Fibroblast of skin of right quadriceps (primary cell): Measurements from ENCODE around the gene BAZ2B.

ENCODE experiments used
- DNase-seq: peaks from one replicate; pipeline ENCODE4 v3.0.0-alpha.2; 2013

BAZ2B gene

DNA sequence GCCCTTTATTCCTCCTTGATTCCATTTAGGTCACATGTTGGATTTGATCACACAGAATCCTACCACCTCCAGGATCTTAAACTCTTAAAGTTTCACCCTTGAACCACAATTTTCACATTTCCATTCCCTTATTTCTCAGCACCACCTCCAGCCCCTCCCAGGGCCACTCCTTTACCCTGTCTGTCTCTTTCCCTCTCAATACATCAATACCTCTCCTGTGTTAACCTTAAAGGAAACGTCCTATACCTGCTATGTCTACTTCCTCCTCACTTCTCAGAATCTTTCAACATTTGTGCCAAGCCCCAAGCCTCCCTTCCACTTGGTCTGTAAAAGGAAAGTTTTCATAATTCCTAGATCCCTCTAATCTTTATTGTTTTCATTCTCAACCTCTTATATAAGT, 158.8 kb downstream of the BAZ2B start:
- no peak for DNase-seq

DNA sequence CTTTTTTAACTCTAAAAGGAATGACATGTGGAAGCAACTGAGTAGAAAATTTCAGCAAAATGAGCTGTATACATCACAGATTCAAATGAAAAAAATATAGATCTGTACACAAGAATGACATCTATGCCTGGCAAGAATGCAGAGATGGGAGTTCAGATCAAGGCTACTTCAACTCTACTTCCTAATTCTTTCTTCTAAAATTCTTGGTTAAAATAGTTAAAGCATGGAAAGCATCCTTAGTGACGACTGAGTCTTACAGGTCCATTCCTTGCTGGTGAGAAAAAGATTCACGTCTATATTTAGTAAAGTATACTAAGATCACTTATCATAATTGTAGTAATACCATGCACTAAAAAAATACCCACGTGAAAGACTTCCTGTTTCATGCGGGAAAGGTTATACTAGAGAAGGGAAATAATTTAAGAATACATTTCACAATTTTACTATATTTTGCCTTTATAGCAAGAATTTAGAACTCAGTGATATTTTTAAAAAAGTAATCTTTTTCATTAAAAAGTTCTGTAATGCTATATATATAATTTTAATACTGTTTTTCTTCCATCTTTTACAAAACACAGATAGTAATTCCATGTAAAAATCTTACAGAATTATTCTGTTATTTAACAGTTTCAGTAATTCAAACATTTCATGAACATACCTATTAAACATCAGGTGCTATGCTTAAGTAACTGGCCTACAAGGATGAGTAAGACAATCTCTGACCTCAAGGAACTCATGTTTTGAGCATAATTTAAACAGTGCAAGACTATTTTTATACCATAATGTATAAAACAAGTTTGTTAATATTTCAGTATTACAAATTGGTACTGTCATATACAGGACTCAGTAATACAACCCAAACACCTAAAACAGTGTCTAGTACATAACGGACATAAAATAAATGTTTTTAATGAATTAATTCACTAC, 159.6 kb downstream of the BAZ2B start:
- peak; percentile 44 for DNase-seq

DNA sequence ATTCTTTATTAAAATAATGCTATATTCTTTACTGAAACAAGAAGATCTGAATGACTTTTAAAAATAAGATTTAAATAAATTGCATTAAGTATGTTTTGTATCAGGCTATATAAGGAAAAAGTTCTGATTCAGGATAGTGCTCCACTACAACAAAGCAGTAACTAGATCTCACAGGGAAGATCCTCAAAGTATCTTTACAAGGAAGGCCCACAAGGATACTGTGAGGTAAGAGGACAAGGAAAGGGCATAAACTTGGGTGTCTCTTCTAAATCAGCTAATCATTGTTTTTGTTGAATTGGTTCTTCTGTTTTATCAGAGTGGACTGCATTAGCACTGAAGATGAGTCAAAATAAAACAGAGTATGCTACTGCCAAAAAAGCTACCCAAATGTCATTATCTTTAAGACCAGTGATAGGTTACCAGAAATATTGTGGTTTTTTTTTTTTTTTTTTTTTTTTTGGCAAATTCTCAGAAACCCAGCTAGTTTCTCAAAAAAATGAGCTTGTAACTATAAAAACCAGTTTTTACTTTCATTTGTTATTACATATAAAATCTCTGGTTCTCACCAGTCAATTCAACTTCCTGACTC, 160.9 kb downstream of the BAZ2B start:
- DNase-seq = peak; percentile 2

DNA sequence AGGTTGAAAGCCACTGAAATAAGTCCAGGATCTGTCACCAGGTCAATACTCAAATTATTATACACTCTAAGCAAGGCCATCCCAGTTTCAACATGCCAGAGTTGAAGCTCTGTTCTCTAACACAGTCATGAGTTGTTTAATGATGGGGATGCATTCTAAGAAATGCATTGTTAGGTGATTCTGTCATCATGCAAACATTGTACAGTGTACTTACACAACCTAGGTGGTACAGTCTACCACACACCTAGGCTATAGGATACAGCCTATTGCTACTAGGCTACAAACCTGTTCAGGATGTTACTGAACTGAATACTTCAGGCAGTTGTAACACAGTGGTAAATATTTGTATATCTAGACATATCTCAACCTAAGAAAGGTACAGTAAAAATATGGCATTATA, 162.2 kb downstream of the BAZ2B start:
- peak; percentile 6 for DNase-seq

DNA sequence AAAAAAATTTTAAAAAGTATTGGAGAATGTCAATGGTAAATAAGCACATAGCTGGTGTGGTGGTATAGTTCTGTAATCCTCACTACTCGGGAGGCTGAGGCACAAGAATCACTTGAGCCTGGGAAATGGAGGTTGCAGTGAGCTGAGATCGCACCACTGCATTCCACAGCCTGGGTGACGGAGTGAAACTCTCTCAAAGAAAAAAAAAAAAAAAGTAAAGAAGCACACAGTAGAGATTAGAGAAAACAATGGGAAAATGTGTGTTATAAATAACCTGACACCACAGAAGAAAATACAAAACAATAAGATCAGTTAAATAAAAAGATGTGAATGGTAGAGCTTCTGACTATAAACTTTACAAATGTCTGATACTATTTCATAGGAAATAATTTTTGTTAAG, 166.2 kb downstream of the BAZ2B start:
- DNase-seq = no peak

GRCh38 chr2:159449504-159450124, 166.7 kb downstream of the BAZ2B start:
- no peak for DNase-seq

- DNase-seq = no peak
Observed at GRCh38 chr2:159446817-159447216, 169.5 kb downstream of the BAZ2B start.

DNA sequence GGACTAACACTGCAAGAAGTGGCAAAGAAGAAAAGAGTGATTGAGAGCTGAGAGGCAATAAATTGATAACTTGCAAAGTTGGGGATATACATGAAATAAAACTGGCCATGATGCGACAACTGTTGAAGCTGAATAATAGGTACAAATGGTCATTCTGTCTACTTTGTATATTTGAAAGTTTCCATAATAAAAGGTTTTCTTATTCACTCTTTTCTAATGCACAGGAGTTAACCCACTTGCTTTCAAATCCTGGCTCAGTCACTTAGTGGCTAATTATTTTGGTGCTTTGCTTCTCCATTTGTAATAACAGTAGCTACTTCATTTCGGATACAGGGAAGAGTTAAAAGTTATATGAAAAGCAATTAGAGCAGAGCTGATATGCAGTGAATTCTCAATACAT, 170.1 kb downstream of the BAZ2B start:
- DNase-seq = no peak

DNA sequence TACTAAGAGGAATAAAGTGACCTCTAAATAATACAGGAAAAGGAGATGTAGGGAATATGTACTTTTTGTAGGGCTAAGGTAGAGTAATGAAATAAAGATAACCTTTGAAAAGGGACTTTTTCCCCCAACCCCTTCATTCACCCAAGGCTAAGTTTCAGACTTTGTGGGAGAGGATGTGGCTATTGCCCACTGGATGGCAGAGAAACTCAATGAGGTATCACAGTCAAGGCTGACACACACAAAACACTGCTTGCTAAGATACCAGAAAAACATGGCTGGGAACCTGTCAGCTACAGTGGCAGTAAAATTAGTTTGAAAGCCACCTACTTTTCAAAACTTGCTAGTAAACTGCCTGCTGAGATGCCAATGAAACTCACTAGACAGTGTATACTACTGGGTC, 171.0 kb downstream of the BAZ2B start:
- no peak for DNase-seq

DNA sequence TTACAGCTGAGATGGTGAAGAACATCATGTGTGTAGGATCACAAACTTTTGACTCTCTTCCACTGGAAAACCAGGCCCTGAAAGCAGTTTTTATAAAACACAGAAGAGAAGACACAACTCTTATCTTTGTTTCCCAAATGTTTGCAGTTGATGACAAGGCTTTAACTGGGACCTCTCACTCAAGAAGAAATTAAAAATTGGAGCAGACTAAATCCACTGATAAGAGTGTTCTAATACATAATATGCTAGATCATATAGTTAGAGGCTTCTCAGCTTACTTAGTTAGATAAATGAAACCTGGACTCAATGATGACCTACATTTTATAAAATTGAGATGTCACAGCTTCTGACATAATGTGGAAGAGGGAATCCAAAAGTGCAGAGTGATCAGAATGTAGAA, 171.6 kb downstream of the BAZ2B start:
- no peak for DNase-seq

GRCh38 chr2:159442159-159442852, 174.0 kb downstream of the BAZ2B start:
- no peak for DNase-seq

GRCh38 chr2:159441182-159441581, 175.2 kb downstream of the BAZ2B start:
- DNase-seq = no peak

DNA sequence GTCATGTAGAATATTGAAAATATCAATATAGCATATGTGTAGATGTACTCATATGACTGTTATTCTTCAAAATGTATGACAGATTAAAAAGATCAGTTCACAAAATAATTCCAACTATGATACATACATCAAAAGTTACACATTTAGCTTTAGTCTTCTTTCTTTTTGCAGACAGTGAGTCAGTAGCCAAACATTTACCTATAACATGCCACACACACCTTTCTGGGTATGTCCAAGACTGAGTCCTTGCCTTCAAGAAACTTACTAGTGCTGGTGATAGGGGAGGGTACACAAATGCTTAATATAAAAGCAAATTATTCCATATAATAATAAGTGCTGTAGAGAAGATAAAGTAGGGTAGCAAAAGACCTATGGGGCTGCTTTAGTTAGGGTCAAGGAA, 176.9 kb downstream of the BAZ2B start:
- no peak for DNase-seq

- no peak for DNase-seq
Observed at GRCh38 chr2:159438720-159439353, 177.5 kb downstream of the BAZ2B start.

DNA sequence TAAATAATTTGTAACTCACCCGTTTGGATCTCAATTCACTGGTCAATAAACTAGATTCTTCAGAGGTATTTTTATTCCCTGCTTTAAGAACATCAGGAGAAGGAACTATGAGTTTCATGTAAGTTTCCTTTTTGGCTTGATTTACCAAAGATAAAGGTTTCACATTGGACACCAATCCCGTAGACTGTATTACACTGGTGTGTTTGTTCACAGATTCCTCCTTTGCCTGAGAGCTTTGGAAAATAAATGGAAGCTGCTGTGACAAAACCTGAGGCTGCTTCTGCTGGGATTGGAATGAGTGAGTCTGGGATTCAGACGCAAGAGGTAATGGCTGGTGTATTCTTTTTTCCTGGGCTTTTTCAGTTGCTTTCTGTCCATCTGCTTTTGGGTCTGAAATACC, 178.1 kb downstream of the BAZ2B start:
- no peak for DNase-seq

DNA sequence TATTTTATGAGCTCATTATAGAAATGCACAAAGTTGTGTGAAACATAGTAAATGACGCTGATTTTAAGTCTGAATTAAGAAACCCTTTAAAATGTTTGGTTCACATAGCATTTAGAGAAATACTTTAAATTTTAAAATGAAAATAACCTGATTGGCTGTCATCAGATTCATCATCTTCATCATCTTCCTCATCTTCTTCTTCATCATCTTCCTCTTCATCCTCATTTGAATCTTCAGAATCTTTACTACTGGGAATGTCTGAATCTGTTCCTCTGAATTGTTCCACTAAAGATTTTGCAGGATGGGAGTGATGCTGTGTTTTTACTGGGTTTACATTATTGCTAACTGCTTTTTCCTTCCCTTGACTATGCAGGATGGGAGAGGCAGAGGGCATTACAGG, 183.7 kb downstream of the BAZ2B start:
- DNase-seq = no peak

GRCh38 chr2:159427048-159427447, 189.3 kb downstream of the BAZ2B start:
- DNase-seq = no peak

GRCh38 chr2:159419403-159419802, 196.9 kb downstream of the BAZ2B start:
- no peak for DNase-seq

- DNase-seq = no peak
Observed at GRCh38 chr2:159411460-159411859, 204.9 kb downstream of the BAZ2B start.

GRCh38 chr2:159410276-159410675, 206.1 kb downstream of the BAZ2B start:
- no peak for DNase-seq

DNA sequence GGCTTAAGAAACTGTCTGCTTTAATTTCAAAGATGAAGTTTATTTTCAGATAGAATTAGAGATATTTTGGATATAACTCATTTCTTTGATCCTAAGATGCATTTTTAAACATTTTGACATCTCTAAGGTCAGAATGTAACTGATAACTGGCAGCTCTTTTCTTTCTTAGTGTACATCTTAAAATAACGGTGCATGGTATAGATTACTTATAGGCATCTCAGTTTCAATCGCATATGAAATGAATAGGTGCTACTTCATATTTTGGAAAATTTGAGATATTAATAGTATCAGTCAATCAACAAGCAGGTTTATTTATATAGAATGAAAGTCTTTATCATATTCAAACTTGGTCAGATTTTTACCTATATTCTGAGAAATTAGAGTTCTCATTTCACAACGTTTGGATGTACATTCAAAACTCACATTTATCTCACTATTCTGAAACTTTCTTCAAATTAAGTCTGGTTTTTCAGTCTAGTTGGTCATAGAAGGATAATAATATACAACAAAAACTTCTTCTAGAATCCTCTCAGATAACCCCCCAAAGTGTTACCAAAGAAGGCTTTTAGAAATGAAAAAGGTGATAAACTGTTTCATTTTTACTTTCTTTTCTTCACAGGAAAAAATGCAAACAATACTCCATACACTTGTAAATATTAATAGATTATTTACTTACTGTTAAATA, 207.1 kb downstream of the BAZ2B start:
- DNase-seq = no peak

- no peak for DNase-seq
Observed at GRCh38 chr2:159402790-159403189, 213.6 kb downstream of the BAZ2B start.
